Breast epithelium (tissue), 4 donors: ENCODE results near the gene GALNTL6. TPM values are rescaled to one million over a fixed set of nuclear protein-coding genes. Genes with fewer than 3 reads are reported as not detected.

Source experiments
- DNase-seq, 2 donors: peaks; one replicate each; pipeline ENCODE4 v3.0.0-alpha.2; 2019; ENCODE audit warnings: low spot score in 2 of 2
- H3K27ac ChIP-seq, 2 donors: fragments of 200-600 bp; sonication (generic) in 1 of 2; one replicate each; pipeline ENCODE4 v1.5.1; 2016 to 2019; ENCODE audit warnings: mild to moderate bottlenecking in 1 of 2
- H3K27me3 ChIP-seq, 2 donors: fragments of 200-600 bp; sonication (generic) in 1 of 2; one replicate each; pipeline versions ENCODE4 v1.5.1 to v1.6.0; 2017 to 2019; ENCODE audit warnings: control low read depth in 1 of 2, mild to moderate bottlenecking in 1 of 2
- H3K36me3 ChIP-seq: fragments of 200-600 bp; one replicate; pipeline ENCODE4 v1.5.1; 2019
- H3K4me1 ChIP-seq, 2 donors: fragments of 200-600 bp; sonication (generic); one replicate each; pipeline ENCODE4 v1.5.1; 2016 to 2019; ENCODE audit warnings: control low read depth in 1 of 2
- H3K4me3 ChIP-seq, 3 donors: fragments of 200-600 bp; sonication (generic); 1 replicate in 2 of 3; 2 replicates in 1 of 3; pipeline ENCODE4 v1.5.1; 2016 to 2019; ENCODE audit warnings: mild to moderate bottlenecking in 3 of 3, moderate library complexity in 2 of 3
- H3K9me3 ChIP-seq, 2 donors: fragments of 200-600 bp; sonication (generic) in 1 of 2; one replicate each; pipeline ENCODE4 v1.5.1; 2016 to 2019; ENCODE audit warnings: control low read depth in 1 of 2
- POLR2A ChIP-seq: fragments of 450-650 bp; IDR thresholded peaks from one replicate; pipeline ENCODE4 v1.6.1; 2016; ENCODE audit warnings: antibody characterized with exemption, mild to moderate bottlenecking, moderate library complexity
- POLR2AphosphoS5 ChIP-seq, 3 donors: sonication (generic); formaldehyde crosslinking; IDR thresholded peaks; one replicate each; pipeline ENCODE4 v1.6.1; 2017; ENCODE audit warnings: antibody characterized with exemption in 3 of 3
- intact Hi-C: fragments of 100-400 bp; cut with DNase I; formaldehyde crosslinking; loops from one replicate; pipeline ENCODE4 v1.15.1; 2023; ENCODE audit warnings: low total_unique reads
- total RNA-seq, 3 donors: library from RNA; depleted of rRNA; stranded (reverse); fragments of >200 nt; gene quantifications; one replicate each; pipeline ENCODE4 v1.1.0, GENCODE V29; 2016
- TF ChIP-seq, protein P1 (sequence below), 3 donors: fragments of 450-650 bp; IDR thresholded peaks; one replicate each; pipeline ENCODE4 v1.5.1; 2016 to 2017; ENCODE audit warnings: antibody characterized with exemption in 3 of 3, mild to moderate bottlenecking in 3 of 3, moderate library complexity in 3 of 3

The GALNTL6 gene
- total RNA-seq, 3 donors from 2014 or later, result 0.29 to 0.98 TPM; not detected in 1

DNA sequence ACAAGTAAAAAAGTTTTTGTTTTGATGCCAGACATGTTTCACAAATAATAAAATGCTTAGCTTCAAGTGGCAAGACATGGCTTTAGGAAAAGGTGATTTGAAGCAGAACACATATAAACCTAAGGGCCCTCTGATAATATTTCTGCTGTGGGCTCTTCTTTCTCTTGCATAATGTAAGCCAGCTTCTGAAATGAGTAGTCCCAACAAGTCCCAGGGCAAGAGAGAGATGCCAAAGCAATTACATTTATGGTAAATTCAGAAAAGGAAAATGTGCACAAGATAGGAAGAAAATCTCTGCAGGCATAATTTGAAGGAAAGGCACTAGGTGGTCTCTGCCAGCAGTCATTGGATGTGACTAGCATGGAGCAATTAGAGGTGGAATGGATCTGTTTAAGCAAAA is 1184.7 kb downstream of the GALNTL6 start:
- H3K36me3 ChIP-seq, result no peaks in the 10 kb centered on the region
- H3K4me1 ChIP-seq, result no peaks in the 10 kb centered on the region
- no peak for TF ChIP-seq POLR2AphosphoS5 (IDR thresholded peaks at IDR 0.05)
- TF ChIP-seq POLR2A, result no peak
- TF ChIP-seq, protein P1, sequence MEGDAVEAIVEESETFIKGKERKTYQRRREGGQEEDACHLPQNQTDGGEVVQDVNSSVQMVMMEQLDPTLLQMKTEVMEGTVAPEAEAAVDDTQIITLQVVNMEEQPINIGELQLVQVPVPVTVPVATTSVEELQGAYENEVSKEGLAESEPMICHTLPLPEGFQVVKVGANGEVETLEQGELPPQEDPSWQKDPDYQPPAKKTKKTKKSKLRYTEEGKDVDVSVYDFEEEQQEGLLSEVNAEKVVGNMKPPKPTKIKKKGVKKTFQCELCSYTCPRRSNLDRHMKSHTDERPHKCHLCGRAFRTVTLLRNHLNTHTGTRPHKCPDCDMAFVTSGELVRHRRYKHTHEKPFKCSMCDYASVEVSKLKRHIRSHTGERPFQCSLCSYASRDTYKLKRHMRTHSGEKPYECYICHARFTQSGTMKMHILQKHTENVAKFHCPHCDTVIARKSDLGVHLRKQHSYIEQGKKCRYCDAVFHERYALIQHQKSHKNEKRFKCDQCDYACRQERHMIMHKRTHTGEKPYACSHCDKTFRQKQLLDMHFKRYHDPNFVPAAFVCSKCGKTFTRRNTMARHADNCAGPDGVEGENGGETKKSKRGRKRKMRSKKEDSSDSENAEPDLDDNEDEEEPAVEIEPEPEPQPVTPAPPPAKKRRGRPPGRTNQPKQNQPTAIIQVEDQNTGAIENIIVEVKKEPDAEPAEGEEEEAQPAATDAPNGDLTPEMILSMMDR (IDR thresholded peaks at IDR 0.05), result no peak
- no peak for DNase-seq
- H3K9me3 ChIP-seq, result no peaks in the 10 kb centered on the region
- H3K27ac ChIP-seq, result no peak overlapping the region
- H3K4me3 ChIP-seq, result no peak overlapping the region
- no peaks in the 10 kb centered on the region for H3K27me3 ChIP-seq
- intact Hi-C loops, result no loop called here

DNA sequence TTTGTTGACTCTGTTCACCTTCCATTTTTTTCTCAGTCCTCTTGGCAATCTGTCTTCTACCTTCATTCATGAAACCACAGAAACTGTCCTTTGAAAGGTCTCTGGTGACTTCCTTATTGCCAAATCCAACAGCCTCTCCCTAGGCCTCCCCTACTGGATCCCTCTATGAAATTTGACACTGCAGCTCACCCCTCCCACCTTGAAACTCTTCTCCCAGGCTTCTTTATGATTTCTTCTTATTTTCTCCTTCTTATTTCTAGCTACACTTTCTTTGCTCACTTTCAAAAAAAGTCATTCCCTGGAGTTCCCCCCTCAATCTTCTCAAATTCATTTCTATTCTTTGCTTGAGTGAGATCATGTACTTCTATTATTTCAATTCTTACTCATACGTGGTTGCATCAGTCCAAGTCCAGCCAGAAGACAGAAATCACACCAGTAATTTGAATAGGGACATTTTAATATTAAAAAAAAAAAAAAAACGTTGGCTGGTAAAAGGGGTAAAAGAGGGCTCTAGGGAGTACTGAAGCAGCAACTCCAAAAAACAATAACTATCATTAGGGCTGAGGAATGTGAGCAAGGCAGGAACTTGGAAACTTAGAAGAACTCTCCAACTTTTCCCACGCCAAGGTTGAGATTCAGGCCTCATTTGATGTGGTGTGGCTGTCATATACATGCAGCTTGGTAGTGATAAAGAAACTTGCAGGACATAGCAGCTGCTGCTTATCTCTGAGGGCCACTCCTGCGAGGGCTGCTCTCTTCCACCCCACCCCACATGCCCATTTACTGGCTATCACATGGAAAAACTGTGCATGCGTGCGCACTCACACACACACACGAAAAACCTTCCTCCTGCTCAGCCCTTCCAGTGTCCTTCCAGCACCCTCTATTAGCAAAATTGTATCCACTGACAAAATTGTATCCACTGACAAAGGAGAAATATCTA is 1185.6 kb downstream of the GALNTL6 start:
- no peaks in the 10 kb centered on the region for H3K9me3 ChIP-seq
- intact Hi-C loops, result no loop called here
- H3K36me3 ChIP-seq, result no peaks in the 10 kb centered on the region
- no peaks in the 10 kb centered on the region for H3K27me3 ChIP-seq
- DNase-seq, result no peak
- no peaks in the 10 kb centered on the region for H3K4me1 ChIP-seq
- H3K27ac ChIP-seq, result no peak overlapping the region
- TF ChIP-seq POLR2AphosphoS5 (IDR thresholded peaks at IDR 0.05), result no peak
- TF ChIP-seq POLR2A, result no peak
- TF ChIP-seq, protein P1 (IDR thresholded peaks at IDR 0.05), result no peak
- no peak overlapping the region for H3K4me3 ChIP-seq

DNA sequence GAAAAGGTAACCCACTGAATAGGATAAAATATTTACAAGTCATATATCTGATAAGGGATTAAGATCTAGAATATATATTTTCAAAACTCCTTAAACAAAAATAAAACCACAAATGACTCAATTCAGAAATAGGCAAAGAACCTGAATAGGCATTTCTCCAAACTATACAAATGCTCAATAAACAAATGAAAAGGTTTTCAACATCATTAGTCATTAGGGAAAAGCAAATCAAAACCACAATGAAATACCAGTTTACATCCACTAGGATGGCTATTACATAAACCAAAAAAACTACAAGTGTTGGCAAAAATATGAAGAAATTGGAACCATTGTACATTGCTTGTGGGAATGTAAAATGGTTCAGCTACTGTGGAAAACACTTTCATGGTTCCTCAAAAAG is 1188.4 kb downstream of the GALNTL6 start:
- H3K27ac ChIP-seq, result no peak overlapping the region
- H3K27me3 ChIP-seq, result no peaks in the 10 kb centered on the region
- H3K9me3 ChIP-seq, result no peaks in the 10 kb centered on the region
- DNase-seq, result no peak
- H3K36me3 ChIP-seq, result no peaks in the 10 kb centered on the region
- intact Hi-C loops, result loop anchor here (10.0 kb wide), 1 partner anchor 1243 kb away; no protein-coding TSS in a partner anchor
- TF ChIP-seq POLR2AphosphoS5 (IDR thresholded peaks at IDR 0.05) (no peak), POLR2A (no peak)
- TF ChIP-seq, protein P1 (IDR thresholded peaks at IDR 0.05), result no peak
- no peak overlapping the region for H3K4me3 ChIP-seq
- H3K4me1 ChIP-seq, result no peaks in the 10 kb centered on the region

DNA sequence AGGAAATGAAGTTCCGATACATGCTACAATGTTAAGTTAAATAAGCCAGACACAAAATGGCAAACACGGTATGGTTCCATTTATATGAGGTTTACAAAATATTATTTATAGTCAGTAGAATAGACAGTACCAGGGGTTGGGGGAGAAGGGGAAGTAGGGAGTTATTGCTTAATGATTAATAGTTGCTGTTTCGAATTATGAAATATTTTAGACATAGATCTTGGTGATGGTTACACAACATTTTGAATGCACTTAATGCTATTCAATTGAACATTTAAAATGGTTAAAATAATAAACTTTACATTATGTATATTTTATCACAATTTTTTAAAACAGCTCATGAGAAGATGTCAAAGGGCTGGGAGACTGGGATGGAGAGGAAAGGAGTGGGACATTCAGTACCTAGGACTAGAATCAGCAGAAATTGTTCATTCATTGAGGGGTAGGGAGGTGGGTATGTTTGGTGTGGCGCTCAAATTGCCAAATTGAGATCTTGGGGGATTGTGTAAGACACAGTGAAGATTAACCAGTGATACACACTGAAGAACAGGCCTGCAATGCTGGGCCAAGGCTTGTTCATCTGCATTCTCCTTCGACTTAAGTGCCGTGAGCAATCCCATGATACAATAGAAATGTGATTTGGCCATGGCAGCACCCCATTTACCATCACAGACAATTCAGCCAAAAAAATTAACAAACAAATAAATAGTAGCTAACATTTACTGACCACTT is 1189.8 kb downstream of the GALNTL6 start:
- Histone ChIP-seq H3K4me1 (no peaks in the 10 kb centered on the region), H3K27ac (no peak overlapping the region), H3K9me3 (no peaks in the 10 kb centered on the region), H3K4me3 (no peak overlapping the region), H3K36me3 (no peaks in the 10 kb centered on the region), H3K27me3 (no peaks in the 10 kb centered on the region)
- TF ChIP-seq POLR2A, result no peak
- no peak for TF ChIP-seq POLR2AphosphoS5 (IDR thresholded peaks at IDR 0.05)
- TF ChIP-seq, protein P1 (IDR thresholded peaks at IDR 0.05), result no peak
- intact Hi-C loops, result loop anchor here (10.0 kb wide), 1 partner anchor 1242 kb away; no protein-coding TSS in a partner anchor
- DNase-seq, result no peak
